K562 (cell line): ENCODE measurements around the gene ACER2. TPM values are rescaled to one million over a fixed set of nuclear protein-coding genes. Genes with fewer than 3 reads are reported as not detected.

Experiments used
- ATAC-seq: fragments of 200-7000 bp; cut with Tn5 transposase; 3 replicates; pipeline ENCODE4 v1.9.1; 2020; ENCODE audit warnings: moderate library complexity
- BruUV-seq: library from RNA; stranded (reverse); fragments of 400-500 nt; replicated peaks from 2 replicates; lab custom pipeline; 2021; lab: Mats Ljungman, UMichigan
- CTCF ChIA-PET: fragments of 300-600 bp; formaldehyde crosslinking; extraction: SDS; loops from one replicate; lab custom pipeline; 2021; ENCODE audit warnings: low intra/inter-chr PET ratio; lab: Yijun Ruan, JAX
- POLR2A ChIA-PET: fragments of 300-600, 350-650 bp; sonication (Branson Sonifier 250); formaldehyde crosslinking; extraction: SDS; loops from one replicate; lab custom pipeline; 2021; ENCODE audit warnings: antibody characterized with exemption, inconsistent platforms; lab: Yijun Ruan, JAX
- DNase-seq, 4 experiments: peaks; one replicate each; pipeline versions ENCODE4 v3.0.0 to v3.0.0-alpha.2; 2011 to 2018; ENCODE audit warnings: low spot score in 3 of 4, mixed read lengths in 3 of 4; ENCODE audit errors: extremely low read depth in 1 of 4
- FAIRE-seq: peaks from 2 replicates; lab custom pipeline; 2011; peaks lifted over from hg19 to GRCh38; lab: Jason Lieb, UNC
- H2AFZ ChIP-seq: 2 replicates; pipeline ENCODE4 v1.6.0; 2011; ENCODE audit warnings: low read depth, low read length, control low read depth, inconsistent platforms
- H3K27ac ChIP-seq: fragments of 200-600 bp; 3 replicates; pipeline ENCODE4 v1.8.0; 2011; ENCODE audit warnings: low read depth, mild to moderate bottlenecking, control low read depth, inconsistent platforms, low read length, moderate library complexity, mixed read lengths; ENCODE audit errors: extremely low read depth
- H3K27me3 ChIP-seq, 2 experiments: fragments of 300-600 bp in 1 of 2; 2 replicates in 1 of 2; 3 replicates in 1 of 2; pipeline versions ENCODE4 v1.6.0 to v1.8.0; 2011; ENCODE audit warnings: inconsistent platforms in 2 of 2, low read length in 2 of 2, mild to moderate bottlenecking in 1 of 2, mixed read lengths in 1 of 2, moderate library complexity in 1 of 2; ENCODE audit not compliant: control insufficient read depth in 2 of 2, insufficient read depth in 2 of 2
- H3K36me3 ChIP-seq: fragments of 300-600 bp; 3 replicates; pipeline ENCODE4 v1.8.0; 2011; ENCODE audit warnings: mild to moderate bottlenecking, low read length, inconsistent platforms; ENCODE audit not compliant: control insufficient read depth, insufficient read depth
- H3K4me1 ChIP-seq, 2 experiments: fragments of 200-600 bp in 1 of 2; replicated peaks in 1 of 2; 2 replicates in 1 of 2; 3 replicates in 1 of 2; pipeline versions ENCODE4 v1.5.1 to v1.8.0; 2011; ENCODE audit warnings: inconsistent platforms in 2 of 2, low read length in 2 of 2, mild to moderate bottlenecking in 1 of 2, mixed read lengths in 1 of 2, moderate library complexity in 1 of 2; ENCODE audit not compliant: control insufficient read depth in 2 of 2, insufficient read depth in 2 of 2
- H3K4me2 ChIP-seq: 2 replicates; pipeline ENCODE4 v1.6.1; 2011; ENCODE audit warnings: low read length, control low read depth, inconsistent platforms, mixed read lengths; ENCODE audit not compliant: insufficient read depth
- H3K4me3 ChIP-seq: fragments of 200-600 bp; sonication (generic), shearing (Covaris generic); 2 replicates; pipeline ENCODE4 v1.5.1; 2016; ENCODE audit warnings: control low read depth, inconsistent platforms
- H3K79me2 ChIP-seq: fragments of 200-600 bp; 3 replicates; pipeline ENCODE4 v1.8.0; 2011; ENCODE audit warnings: low read length, inconsistent platforms; ENCODE audit not compliant: control insufficient read depth, insufficient read depth
- H3K9ac ChIP-seq, 2 experiments: 2 replicates each; pipeline versions ENCODE4 v1.6.0 to v1.6.1; 2011; ENCODE audit warnings: low read depth in 2 of 2, low read length in 2 of 2, control low read depth in 1 of 2, inconsistent platforms in 1 of 2, mild to moderate bottlenecking in 1 of 2, mixed read lengths in 1 of 2; ENCODE audit not compliant: insufficient read depth in 1 of 2
- H3K9me1 ChIP-seq: one replicate; pipeline ENCODE4 v1.6.0; 2011; ENCODE audit warnings: inconsistent platforms, mild to moderate bottlenecking, low read length, moderate library complexity; ENCODE audit not compliant: control insufficient read depth, insufficient read depth
- H3K9me3 ChIP-seq: replicated peaks from 2 replicates; pipeline ENCODE4 v1.5.1; 2011; ENCODE audit warnings: low read depth, low read length, inconsistent platforms; ENCODE audit not compliant: control insufficient read depth, insufficient read depth
- H4K20me1 ChIP-seq: replicated peaks from 2 replicates; pipeline ENCODE4 v1.6.1; 2011; ENCODE audit warnings: low read length, inconsistent platforms, mixed read lengths; ENCODE audit not compliant: control insufficient read depth, insufficient read depth
- CXXC5 ChIP-seq: fragments of 250-450 bp; sonication (Bioruptor Pico); IDR thresholded peaks from 2 replicates; pipeline ENCODE4 v1.8.0; 2022; ENCODE audit warnings: inconsistent platforms, mild to moderate bottlenecking, moderate library complexity
- EP400 ChIP-seq: fragments of 450-650 bp; IDR thresholded peaks from 2 replicates; pipeline ENCODE4 v1.6.1; 2017; ENCODE audit warnings: antibody characterized with exemption, mild to moderate bottlenecking, moderate library complexity
- KLF1 ChIP-seq: fragments of 450-650 bp; IDR thresholded peaks from 2 replicates; pipeline ENCODE4 v1.6.1; 2016; ENCODE audit warnings: missing genetic modification characterization, missing compliant biosample characterization
- NR2F6 ChIP-seq: fragments of 450-650 bp; formaldehyde crosslinking; IDR thresholded peaks from 2 replicates; pipeline ENCODE4 v1.4.0; 2020; ENCODE audit warnings: mild to moderate bottlenecking
- PHTF2 ChIP-seq: fragments of 250-450 bp; sonication (Bioruptor Pico); IDR thresholded peaks from 2 replicates; pipeline ENCODE4 v1.5.0; 2021; ENCODE audit warnings: mild to moderate bottlenecking
- RAD21 ChIP-seq, 2 experiments: fragments of 250-450 bp in 1 of 2; fragments of 450-650 bp in 1 of 2; sonication (Bioruptor Pico) in 1 of 2; formaldehyde crosslinking in 1 of 2; IDR thresholded peaks in 1 of 2; conservative IDR thresholded peaks in 1 of 2; 2 replicates each; pipeline versions ENCODE4 v1.4.0 to v1.8.0; 2020 to 2022; ENCODE audit warnings: mild to moderate bottlenecking in 2 of 2, moderate library complexity in 1 of 2
- TBP ChIP-seq: optimal IDR thresholded peaks from 2 replicates; pipeline ENCODE3; 2011; ENCODE audit warnings: low read depth, low read length, improper control_type of control experiment
- ZNF384 ChIP-seq: IDR thresholded peaks from 2 replicates; pipeline ENCODE4 v1.6.1; 2012; ENCODE audit warnings: low read depth, low read length, improper control_type of control experiment
- WGBS: fragments of 100-300 bp; shearing (Covaris generic); methylation state at CpG from one replicate; pipeline ENCODE4 v1.1.6; 2016; ENCODE audit warnings: low coverage, mixed read lengths; ENCODE audit not compliant: insufficient coverage; ENCODE audit errors: missing lambda C conversion rate; 5-methylcytosine and 5-hydroxymethylcytosine counted together
- in situ Hi-C: fragments of 300-500 bp; cut with MboI; formaldehyde crosslinking; loops from 4 replicates; pipeline ENCODE4 v1.15.0; 2018; ENCODE audit warnings: inconsistent platforms, mixed read lengths
- intact Hi-C: fragments of 100-400 bp; cut with micrococcal nuclease; formaldehyde crosslinking; loops from 2 replicates; pipeline ENCODE4 v1.14.2; 2022
- polyA plus RNA-seq, 8 experiments: library from polyadenylated mRNA; depleted of rRNA in 4 of 8; stranded (reverse) in 5 of 8; unstranded in 3 of 8; fragments of >200 nt; fragmentation: Nextera tagmentation in 2 of 8; fragmentation: Illumina TruSeq in 1 of 8; extraction: Ambion mirVana in 2 of 8; extraction: Trizol in 1 of 8; gene quantifications; 2 replicates each; pipeline versions ENCODE4 v1.2.1 to v1.2.3, GENCODE V29; 2011 to 2014; ENCODE audit warnings: inconsistent platforms in 1 of 8, missing spikeins in 1 of 8
- total RNA-seq, 7 experiments: library from RNA; depleted of rRNA in 6 of 7; stranded (reverse); fragments of >200 nt in 6 of 7; fragmentation: Illumina TruSeq in 2 of 7; extraction: Trizol in 2 of 7; gene quantifications; 2 replicates each; pipeline versions ENCODE4 v1.2.1 to v1.2.3, GENCODE V29; 2011 to 2021; ENCODE audit warnings: low replicate concordance in 1 of 7
- TF ChIP-seq, protein P1 (sequence below): fragments of 450-650 bp; IDR thresholded peaks from 2 replicates; pipeline ENCODE4 v1.6.1; 2018; ENCODE audit warnings: mild to moderate bottlenecking, low read depth; ENCODE audit not compliant: partially characterized antibody
- TF ChIP-seq, protein P2 (sequence below), 2 experiments: fragments of 450-650 bp in 1 of 2; IDR thresholded peaks; 2 replicates each; pipeline ENCODE4 v1.6.1; 2011 to 2017; ENCODE audit warnings: low read depth in 2 of 2, antibody characterized with exemption in 1 of 2, borderline replicate concordance in 1 of 2, low read length in 1 of 2, mild to moderate bottlenecking in 1 of 2, mixed read lengths in 1 of 2; ENCODE audit not compliant: control insufficient read depth in 1 of 2
- TF ChIP-seq, protein P3 (sequence below), 3 experiments: fragments of 200-800 bp in 1 of 3; fragments of 250-450 bp in 1 of 3; fragments of 450-650 bp in 1 of 3; sonication (Bioruptor Pico) in 1 of 3; sonication (Bioruptor generic) in 1 of 3; formaldehyde crosslinking in 1 of 3; IDR thresholded peaks; 2 replicates each; pipeline versions ENCODE4 v1.6.1 to v1.8.0; 2016 to 2022; ENCODE audit warnings: mild to moderate bottlenecking in 2 of 3, missing genetic modification characterization in 2 of 3, missing compliant biosample characterization in 1 of 3, moderate library complexity in 1 of 3

ACER2 gene
- total and polyA plus RNA-seq, 9 of the 15 experiments (the other 6 are each of a cell fraction or from before 2014, with no cell fraction given) = 0.17 to 4.6 (median 3.0) TPM

DNA sequence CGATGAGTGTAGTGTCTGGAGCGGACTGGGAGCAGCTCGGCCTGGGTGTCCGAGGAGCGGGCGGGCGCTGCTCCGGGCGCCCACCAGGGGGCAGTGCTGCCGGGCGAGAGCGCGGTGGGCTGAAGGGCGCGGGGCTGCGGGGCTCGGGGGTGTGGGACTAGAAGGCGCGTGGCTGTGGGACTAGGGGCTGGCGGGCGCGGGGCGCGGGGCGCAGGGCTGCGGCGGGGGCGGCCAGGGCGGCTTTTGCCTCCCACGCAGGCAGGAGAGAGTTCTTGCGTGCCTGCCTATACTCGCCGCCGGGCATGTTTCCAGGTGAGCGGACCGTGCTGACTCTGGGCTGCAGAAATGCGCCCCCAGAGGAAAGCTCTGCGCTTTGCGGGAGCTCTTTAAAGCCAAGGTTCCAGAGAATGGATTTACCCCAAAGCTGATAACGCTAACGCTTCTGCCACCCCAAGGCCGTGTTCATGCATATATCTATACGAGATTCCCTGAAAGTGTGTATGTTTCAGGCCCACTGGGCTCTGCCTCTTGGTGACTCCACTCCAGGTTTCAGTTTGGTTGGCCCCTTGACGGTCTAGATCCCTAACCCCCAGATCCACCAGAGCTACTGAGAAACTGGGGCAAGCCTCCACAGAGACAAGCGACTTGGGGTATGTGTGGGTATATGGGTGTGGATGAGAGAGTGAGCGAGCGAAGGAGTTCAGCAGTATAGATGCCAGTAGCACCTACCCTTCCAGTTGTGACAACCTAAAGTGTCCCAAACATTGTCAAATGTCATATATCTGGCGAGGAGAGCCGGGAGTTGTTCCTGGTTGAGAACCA is 56.2 kb downstream of the ACER2 start:
- no TSS peak for BruUV-seq
- Histone ChIP-seq H2AFZ (peak overlapping the region; percentile 97), H3K9me1 (no peaks in the 10 kb centered on the region), H3K4me2 (peak overlapping the region; percentile 84), H4K20me1 (no peaks in the 10 kb centered on the region), H3K4me3 (peak overlapping the region; percentile 59), H3K27ac (no peak overlapping the region; the same call in 2 of the 3 replicates), H3K36me3 (no peaks in the 10 kb centered on the region), H3K9ac (peak overlapping the region; percentile 31 to 85; a peak in 3 of 4 replicates), H3K79me2 (no peaks in the 10 kb centered on the region), H3K27me3 (no peaks in the 10 kb centered on the region), H3K4me1 (peaks cover 8 to 15% of the 10 kb centered on the region in 2 experiments; a peak in 4 of 5 replicates), H3K9me3 (no peaks in the 10 kb centered on the region)
- 31% methylated on average over 14 of the region's 49 CpGs for WGBS
- peak; percentile 97 for ATAC-seq
- ChIA-PET CTCF (no interaction called here), POLR2A (interaction anchor here (0.6 to 0.8 kb wide), 3 partner anchors 10 to 282 kb away, joined by 3 to 4 read pairs (median 3); partner anchors contain the start of gene RPS6)
- intact Hi-C loops (no loop called here), in situ Hi-C loops (loop anchor here (25.0 kb wide), 3 partner anchors 678 to 1928 kb away; no protein-coding TSS in a partner anchor)
- peak; percentile 74 for FAIRE-seq
- peak; percentile 81 to 85 (median 83) for DNase-seq
- TF ChIP-seq, protein P1, sequence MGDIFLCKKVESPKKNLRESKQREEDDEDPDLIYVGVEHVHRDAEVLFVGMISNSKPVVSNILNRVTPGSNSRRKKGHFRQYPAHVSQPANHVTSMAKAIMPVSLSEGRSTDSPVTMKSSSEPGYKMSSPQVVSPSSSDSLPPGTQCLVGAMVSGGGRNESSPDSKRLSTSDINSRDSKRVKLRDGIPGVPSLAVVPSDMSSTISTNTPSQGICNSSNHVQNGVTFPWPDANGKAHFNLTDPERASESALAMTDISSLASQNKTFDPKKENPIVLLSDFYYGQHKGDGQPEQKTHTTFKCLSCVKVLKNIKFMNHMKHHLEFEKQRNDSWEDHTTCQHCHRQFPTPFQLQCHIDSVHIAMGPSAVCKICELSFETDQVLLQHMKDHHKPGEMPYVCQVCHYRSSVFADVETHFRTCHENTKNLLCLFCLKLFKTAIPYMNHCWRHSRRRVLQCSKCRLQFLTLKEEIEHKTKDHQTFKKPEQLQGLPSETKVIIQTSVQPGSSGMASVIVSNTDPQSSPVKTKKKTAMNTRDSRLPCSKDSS = no peak
- TF ChIP-seq NR2F6 (CRISPR knock-in tag) (no peak), KLF1 (tag) (no peak), TBP (no peak), PHTF2 (CRISPR knock-in tag) (no peak), ZNF384 (no peak), RAD21 (CRISPR knock-in tag; conservative IDR thresholded peaks at IDR 0.05 in 1 of 2, IDR thresholded peaks at IDR 0.05 in 1 of 2) (peak in 1 of 2 experiments; percentile 31; a peak in 3 of 4 replicates), CXXC5 (CRISPR knock-in tag) (peak; percentile 41; the same call in 1 of the 2 replicates), EP400 (no peak)
- TF ChIP-seq, protein P2, sequence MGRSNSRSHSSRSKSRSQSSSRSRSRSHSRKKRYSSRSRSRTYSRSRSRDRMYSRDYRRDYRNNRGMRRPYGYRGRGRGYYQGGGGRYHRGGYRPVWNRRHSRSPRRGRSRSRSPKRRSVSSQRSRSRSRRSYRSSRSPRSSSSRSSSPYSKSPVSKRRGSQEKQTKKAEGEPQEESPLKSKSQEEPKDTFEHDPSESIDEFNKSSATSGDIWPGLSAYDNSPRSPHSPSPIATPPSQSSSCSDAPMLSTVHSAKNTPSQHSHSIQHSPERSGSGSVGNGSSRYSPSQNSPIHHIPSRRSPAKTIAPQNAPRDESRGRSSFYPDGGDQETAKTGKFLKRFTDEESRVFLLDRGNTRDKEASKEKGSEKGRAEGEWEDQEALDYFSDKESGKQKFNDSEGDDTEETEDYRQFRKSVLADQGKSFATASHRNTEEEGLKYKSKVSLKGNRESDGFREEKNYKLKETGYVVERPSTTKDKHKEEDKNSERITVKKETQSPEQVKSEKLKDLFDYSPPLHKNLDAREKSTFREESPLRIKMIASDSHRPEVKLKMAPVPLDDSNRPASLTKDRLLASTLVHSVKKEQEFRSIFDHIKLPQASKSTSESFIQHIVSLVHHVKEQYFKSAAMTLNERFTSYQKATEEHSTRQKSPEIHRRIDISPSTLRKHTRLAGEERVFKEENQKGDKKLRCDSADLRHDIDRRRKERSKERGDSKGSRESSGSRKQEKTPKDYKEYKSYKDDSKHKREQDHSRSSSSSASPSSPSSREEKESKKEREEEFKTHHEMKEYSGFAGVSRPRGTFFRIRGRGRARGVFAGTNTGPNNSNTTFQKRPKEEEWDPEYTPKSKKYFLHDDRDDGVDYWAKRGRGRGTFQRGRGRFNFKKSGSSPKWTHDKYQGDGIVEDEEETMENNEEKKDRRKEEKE (IDR thresholded peaks at IDR 0.05; ENCODE audit: borderline replicate concordance in 1 of 2, control insufficient read depth in 1 of 2, low read depth in 2 of 2, low read length in 1 of 2) = no peak
- TF ChIP-seq, protein P3, sequence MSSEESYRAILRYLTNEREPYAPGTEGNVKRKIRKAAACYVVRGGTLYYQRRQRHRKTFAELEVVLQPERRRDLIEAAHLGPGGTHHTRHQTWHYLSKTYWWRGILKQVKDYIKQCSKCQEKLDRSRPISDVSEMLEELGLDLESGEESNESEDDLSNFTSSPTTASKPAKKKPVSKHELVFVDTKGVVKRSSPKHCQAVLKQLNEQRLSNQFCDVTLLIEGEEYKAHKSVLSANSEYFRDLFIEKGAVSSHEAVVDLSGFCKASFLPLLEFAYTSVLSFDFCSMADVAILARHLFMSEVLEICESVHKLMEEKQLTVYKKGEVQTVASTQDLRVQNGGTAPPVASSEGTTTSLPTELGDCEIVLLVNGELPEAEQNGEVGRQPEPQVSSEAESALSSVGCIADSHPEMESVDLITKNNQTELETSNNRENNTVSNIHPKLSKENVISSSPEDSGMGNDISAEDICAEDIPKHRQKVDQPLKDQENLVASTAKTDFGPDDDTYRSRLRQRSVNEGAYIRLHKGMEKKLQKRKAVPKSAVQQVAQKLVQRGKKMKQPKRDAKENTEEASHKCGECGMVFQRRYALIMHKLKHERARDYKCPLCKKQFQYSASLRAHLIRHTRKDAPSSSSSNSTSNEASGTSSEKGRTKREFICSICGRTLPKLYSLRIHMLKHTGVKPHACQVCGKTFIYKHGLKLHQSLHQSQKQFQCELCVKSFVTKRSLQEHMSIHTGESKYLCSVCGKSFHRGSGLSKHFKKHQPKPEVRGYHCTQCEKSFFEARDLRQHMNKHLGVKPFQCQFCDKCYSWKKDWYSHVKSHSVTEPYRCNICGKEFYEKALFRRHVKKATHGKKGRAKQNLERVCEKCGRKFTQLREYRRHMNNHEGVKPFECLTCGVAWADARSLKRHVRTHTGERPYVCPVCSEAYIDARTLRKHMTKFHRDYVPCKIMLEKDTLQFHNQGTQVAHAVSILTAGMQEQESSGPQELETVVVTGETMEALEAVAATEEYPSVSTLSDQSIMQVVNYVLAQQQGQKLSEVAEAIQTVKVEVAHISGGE (CRISPR knock-in tag; IDR thresholded peaks at IDR 0.05) = no peak
